ENCODE data around the gene FGF19. TPM values are rescaled to one million over a fixed set of nuclear protein-coding genes. Genes with fewer than 3 reads are reported as not detected.

The FGF19 gene, protein sequence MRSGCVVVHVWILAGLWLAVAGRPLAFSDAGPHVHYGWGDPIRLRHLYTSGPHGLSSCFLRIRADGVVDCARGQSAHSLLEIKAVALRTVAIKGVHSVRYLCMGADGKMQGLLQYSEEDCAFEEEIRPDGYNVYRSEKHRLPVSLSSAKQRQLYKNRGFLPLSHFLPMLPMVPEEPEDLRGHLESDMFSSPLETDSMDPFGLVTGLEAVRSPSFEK
- not detected in 2 replicates for total RNA-seq

- H3K9me3 Mint-ChIP-seq: no peaks in the 10 kb centered on the region
- CTCF ChIA-PET: no interaction called here
- H3K27ac Mint-ChIP-seq: no peak within 1 kb of the TSS
- H3K36me3 Mint-ChIP-seq (ENCODE audit: low read depth): no peaks in the 10 kb centered on the region
- peaks cover 45% of the 10 kb centered on the region for H3K27me3 Mint-ChIP-seq
- DNase-seq: no peak
- TF ChIP-seq, protein P1, sequence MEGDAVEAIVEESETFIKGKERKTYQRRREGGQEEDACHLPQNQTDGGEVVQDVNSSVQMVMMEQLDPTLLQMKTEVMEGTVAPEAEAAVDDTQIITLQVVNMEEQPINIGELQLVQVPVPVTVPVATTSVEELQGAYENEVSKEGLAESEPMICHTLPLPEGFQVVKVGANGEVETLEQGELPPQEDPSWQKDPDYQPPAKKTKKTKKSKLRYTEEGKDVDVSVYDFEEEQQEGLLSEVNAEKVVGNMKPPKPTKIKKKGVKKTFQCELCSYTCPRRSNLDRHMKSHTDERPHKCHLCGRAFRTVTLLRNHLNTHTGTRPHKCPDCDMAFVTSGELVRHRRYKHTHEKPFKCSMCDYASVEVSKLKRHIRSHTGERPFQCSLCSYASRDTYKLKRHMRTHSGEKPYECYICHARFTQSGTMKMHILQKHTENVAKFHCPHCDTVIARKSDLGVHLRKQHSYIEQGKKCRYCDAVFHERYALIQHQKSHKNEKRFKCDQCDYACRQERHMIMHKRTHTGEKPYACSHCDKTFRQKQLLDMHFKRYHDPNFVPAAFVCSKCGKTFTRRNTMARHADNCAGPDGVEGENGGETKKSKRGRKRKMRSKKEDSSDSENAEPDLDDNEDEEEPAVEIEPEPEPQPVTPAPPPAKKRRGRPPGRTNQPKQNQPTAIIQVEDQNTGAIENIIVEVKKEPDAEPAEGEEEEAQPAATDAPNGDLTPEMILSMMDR (IDR thresholded peaks at IDR 0.05): no peak
- no peak for ATAC-seq (ENCODE audit: low read depth)
- peaks cover 20% of the 10 kb centered on the region for H3K4me1 Mint-ChIP-seq
- peak within 1 kb of the TSS; percentile 19 for H3K4me3 Mint-ChIP-seq
- intact Hi-C loops (cut with micrococcal nuclease): no loop called here
- POLR2A ChIA-PET: no interaction called here
Observed at GRCh38 chr11:69703768-69704507, at the start of gene FGF19. Gene FGF19 (minus strand): TSS chr11:69704022. CDS start chr11:69703876, 146 bp downstream.

DNA sequence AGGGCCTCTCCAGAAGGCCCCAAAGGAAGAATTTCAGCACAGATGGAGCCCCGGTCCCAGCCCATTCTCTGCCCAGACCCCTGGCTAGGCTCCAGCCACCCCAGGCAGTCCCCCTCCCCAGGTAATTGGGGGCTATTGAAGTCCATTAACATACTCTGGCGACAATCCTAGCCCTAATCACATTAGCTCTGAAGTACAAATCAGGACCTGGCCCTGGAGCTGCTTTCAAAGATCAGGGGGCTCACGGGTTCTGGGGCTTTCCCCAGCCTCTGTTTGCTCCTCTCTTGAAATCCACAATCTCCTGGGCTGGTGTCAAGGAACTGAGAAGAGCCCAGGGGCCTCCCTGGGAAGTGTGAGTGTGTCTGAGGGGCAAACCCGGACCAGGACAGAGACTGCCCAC lies 49.1 kb upstream of the FGF19 start:
- Mint-ChIP-seq H3K27me3 (peaks cover 8% of the 10 kb centered on the region), H3K9me3 (peaks cover 3% of the 10 kb centered on the region), H3K4me1 (no peaks in the 10 kb centered on the region), H3K27ac (no peak overlapping the region), H3K36me3 (ENCODE audit: low read depth) (no peaks in the 10 kb centered on the region), H3K4me3 (no peak overlapping the region)
- ChIA-PET POLR2A (no interaction called here), CTCF (no interaction called here)
- ATAC-seq (ENCODE audit: low read depth) (no peak), DNase-seq (no peak)
- TF ChIP-seq, protein P1 (IDR thresholded peaks at IDR 0.05): no peak
- intact Hi-C loops (cut with micrococcal nuclease): no loop called here

DNA sequence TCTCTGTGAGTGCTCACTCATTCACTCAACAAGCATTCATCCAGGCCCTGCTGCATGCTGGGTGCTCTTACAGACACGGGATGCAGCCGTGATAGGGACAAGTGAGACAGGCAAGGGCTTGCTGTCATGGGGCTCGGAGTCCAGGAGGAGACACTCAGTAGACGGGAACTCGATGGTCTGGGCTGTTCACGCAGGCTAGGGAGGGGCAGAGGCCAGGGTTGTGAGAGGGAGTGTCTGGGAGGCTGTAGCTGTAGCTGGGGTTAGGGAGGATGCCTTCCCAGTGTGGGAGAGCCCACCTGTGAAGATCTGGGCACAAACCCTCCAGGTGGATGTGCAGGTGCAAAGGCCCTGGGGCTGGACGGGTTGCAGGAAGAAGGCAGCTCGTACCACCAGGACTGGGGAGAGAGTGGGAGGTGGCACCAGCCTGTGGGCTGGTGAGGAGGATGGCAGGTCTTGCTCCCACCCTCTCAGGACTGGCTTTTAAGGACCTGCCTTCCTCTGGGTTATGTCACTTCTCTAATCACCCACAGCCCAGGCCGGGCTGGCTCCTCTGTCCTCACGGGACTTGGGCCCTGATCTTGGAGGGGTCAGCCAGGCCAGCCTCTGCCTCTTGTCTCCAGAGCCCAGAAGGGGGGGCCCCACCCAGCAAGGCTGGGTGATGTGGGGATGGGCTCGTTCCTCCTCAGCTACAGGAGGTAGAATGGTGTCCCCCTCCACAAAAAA lies 47.2 kb upstream of the FGF19 start:
- Mint-ChIP-seq H3K9me3 (no peaks in the 10 kb centered on the region), H3K27me3 (peaks cover 5% of the 10 kb centered on the region), H3K27ac (no peak overlapping the region), H3K4me1 (no peaks in the 10 kb centered on the region), H3K36me3 (ENCODE audit: low read depth) (no peaks in the 10 kb centered on the region), H3K4me3 (no peak overlapping the region)
- intact Hi-C loops (cut with micrococcal nuclease): no loop called here
- DNase-seq (no peak), ATAC-seq (ENCODE audit: low read depth) (no peak)
- CTCF ChIA-PET: no interaction called here
- TF ChIP-seq, protein P1 (IDR thresholded peaks at IDR 0.05): no peak
- POLR2A ChIA-PET: no interaction called here

- Mint-ChIP-seq H3K4me3 (no peak overlapping the region), H3K27ac (no peak overlapping the region), H3K27me3 (peaks cover 9% of the 10 kb centered on the region), H3K4me1 (no peaks in the 10 kb centered on the region), H3K36me3 (ENCODE audit: low read depth) (no peaks in the 10 kb centered on the region), H3K9me3 (no peaks in the 10 kb centered on the region)
- intact Hi-C loops (cut with micrococcal nuclease): no loop called here
- ChIA-PET CTCF (no interaction called here), POLR2A (no interaction called here)
- DNase-seq: no peak
- TF ChIP-seq, protein P1 (IDR thresholded peaks at IDR 0.05): no peak
- no peak for ATAC-seq (ENCODE audit: low read depth)
Observed at GRCh38 chr11:69750108-69750850, 46.5 kb upstream of the FGF19 start.

All from activated B cell treated with CpG ODN at 0.5 μM for 24 hours (primary cell).